ENCODE measurements around the gene GATA2. TPM values are rescaled to one million over a fixed set of nuclear protein-coding genes. Genes with fewer than 3 reads are reported as not detected.

The GATA2 gene
- total and polyA plus RNA-seq, 4 donors, result 0.99 to 5.2 (median 4.4) TPM

DNA sequence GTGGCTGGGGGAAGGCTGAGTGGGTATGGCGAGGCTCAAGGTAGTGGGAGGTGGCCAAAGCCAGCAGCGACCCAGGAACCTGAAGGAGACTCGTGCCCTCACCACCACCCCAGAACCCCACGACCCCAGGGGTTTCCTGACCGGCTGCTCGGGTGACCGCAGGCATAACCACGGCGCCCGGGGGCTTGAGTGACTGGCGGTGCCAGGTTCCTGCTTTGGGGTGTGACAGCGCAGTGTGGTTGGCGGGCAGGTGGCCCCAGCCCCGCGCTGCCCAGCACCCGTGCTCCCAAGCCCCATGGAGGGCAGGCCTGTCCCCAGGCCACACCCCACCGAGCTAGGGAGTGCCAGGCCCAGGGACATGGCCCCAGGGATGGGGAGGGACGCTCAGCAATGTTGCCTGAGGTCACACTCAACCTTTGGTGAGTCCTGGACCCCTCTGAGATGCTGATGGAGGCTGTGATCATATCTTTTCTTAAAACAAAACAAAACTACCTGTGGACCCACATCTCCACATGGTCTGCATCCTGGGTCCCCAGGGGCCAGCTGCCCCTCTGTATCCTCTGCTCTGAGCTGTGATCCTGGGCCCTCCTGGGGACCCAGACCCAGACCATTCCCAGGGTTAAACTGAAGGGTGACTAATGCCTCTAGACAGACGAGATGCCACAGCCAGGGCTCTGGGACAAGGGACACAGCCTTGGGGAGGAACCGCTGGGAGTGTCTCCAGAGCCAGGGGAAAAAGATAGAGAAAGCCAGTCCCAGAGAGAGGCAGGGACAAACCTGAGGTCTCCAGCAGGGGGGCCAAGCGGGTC lies 39.3 kb downstream of the GATA2 start:
- no peak overlapping the region for H3K4me3 ChIP-seq (ENCODE audit: low read depth, low read length)
- no peaks in the 10 kb centered on the region for H3K9me3 ChIP-seq (ENCODE audit: control insufficient read depth, insufficient read depth, low read length)
- peaks cover 2% of the 10 kb centered on the region for H3K27me3 ChIP-seq (ENCODE audit: control insufficient read depth, insufficient read depth, low read length)
- no peaks in the 10 kb centered on the region for H3K36me3 ChIP-seq (ENCODE audit: control insufficient read depth, insufficient read depth, low read length)
- DNase-seq (ENCODE audit: low read depth in 4 of 6, low spot score in 6 of 6), result no peak
- peaks cover 14% of the 10 kb centered on the region for H3K4me1 ChIP-seq (ENCODE audit: control insufficient read depth, insufficient read depth, low read length)
- 86% methylated on average over 18 of the region's 21 CpGs for WGBS (ENCODE audit: insufficient coverage)
- H3K27ac ChIP-seq (ENCODE audit: low read depth, low read length), result no peak overlapping the region

DNA sequence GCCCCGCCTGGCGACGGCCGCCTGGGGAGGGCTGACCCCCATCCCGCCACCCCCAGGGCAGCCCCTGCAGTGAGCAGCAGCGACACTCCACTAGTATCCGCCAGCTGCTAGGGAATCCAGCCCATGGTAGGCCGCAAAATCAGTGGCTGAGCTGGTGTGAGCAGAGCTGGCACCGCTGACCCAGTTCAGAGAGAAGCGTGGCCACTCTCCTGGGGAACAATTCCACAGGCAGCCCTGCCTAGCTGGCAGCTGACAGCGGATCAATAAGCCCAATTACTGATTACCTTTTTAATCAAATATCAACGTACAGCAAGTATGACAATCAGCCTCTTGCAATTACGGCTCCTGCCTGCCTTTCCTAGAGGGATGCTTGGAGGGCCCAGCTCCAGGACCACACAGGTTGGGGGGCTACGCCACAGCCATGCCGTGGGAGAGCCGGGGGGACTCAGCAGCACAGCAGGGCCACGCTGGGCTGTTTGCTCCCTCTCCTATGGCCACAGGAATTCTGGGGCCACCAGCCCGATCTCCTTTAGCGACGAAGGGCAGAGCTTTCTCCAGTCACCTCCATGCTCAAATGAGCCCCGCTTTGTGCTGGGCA lies 40.2 kb downstream of the GATA2 start:
- Histone ChIP-seq H3K4me1 (ENCODE audit: control insufficient read depth, insufficient read depth, low read length) (peaks cover 9% of the 10 kb centered on the region), H3K9me3 (ENCODE audit: control insufficient read depth, insufficient read depth, low read length) (no peaks in the 10 kb centered on the region), H3K36me3 (ENCODE audit: control insufficient read depth, insufficient read depth, low read length) (no peaks in the 10 kb centered on the region), H3K27me3 (ENCODE audit: control insufficient read depth, insufficient read depth, low read length) (peaks cover 2% of the 10 kb centered on the region), H3K4me3 (ENCODE audit: low read depth, low read length) (no peak overlapping the region), H3K27ac (ENCODE audit: low read depth, low read length) (no peak overlapping the region)
- WGBS (ENCODE audit: insufficient coverage), result 78% methylated on average over 21 of the region's 21 CpGs
- no peak for DNase-seq (ENCODE audit: low read depth in 4 of 6, low spot score in 6 of 6)

DNA sequence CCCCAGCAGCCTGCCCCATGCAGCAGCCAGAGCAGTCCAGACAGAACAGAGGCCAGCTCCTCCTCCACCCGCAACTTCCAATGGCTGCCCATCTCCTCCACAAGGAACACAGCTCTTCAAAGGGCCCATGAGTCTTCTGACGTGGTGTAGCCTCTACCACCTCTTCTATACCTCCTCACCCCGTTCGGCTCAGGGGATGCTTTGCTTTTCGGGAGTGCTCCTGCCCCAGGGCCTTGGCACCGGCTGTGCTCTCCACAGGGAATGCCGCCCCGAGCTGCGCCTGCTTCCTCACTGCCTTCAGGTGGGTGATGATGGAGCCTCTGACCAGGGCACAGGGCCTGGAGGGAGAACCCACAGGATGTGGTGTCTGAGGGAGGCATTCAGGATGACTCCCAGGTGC lies 40.9 kb downstream of the GATA2 start:
- peaks cover 2% of the 10 kb centered on the region for H3K27me3 ChIP-seq (ENCODE audit: control insufficient read depth, insufficient read depth, low read length)
- peaks cover 9% of the 10 kb centered on the region for H3K4me1 ChIP-seq (ENCODE audit: control insufficient read depth, insufficient read depth, low read length)
- no peak overlapping the region for H3K27ac ChIP-seq (ENCODE audit: low read depth, low read length)
- WGBS (ENCODE audit: insufficient coverage), result 97% methylated on average over 8 of the region's 9 CpGs
- H3K4me3 ChIP-seq (ENCODE audit: low read depth, low read length), result no peak overlapping the region
- no peaks in the 10 kb centered on the region for H3K9me3 ChIP-seq (ENCODE audit: control insufficient read depth, insufficient read depth, low read length)
- H3K36me3 ChIP-seq (ENCODE audit: control insufficient read depth, insufficient read depth, low read length), result no peaks in the 10 kb centered on the region
- no peak for DNase-seq (ENCODE audit: low read depth in 4 of 6, low spot score in 6 of 6)

DNA sequence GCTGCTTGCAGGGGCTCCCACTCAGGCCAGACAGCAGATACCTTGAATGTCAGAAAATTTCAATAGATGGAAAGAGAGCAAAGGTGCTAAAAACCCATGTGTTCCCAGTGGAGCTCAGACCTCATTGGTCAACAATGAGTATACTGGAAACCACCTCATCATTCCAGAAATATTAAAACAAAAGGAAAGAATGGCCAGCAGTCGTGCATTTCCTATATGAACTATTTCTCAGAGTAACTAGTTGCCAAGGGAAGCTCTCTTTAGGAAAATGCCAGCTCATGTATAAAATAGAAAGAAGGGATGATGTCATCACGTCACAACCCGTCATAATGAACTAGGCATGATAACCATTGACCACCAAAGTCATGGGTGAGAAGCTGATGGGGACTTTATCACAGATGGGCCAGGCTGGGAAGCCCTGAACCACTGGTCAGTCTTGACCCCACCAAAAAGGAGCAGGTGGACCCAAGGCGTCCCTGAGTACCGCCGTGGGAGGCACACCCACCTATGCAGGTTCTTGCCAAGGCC lies 43.8 kb downstream of the GATA2 start:
- no peaks in the 10 kb centered on the region for H3K27me3 ChIP-seq (ENCODE audit: control insufficient read depth, insufficient read depth, low read length)
- H3K4me3 ChIP-seq (ENCODE audit: low read depth, low read length), result no peak overlapping the region
- H3K4me1 ChIP-seq (ENCODE audit: control insufficient read depth, insufficient read depth, low read length), result no peaks in the 10 kb centered on the region
- 98% methylated on average over 3 of the region's 6 CpGs for WGBS (ENCODE audit: insufficient coverage)
- no peaks in the 10 kb centered on the region for H3K9me3 ChIP-seq (ENCODE audit: control insufficient read depth, insufficient read depth, low read length)
- no peak overlapping the region for H3K27ac ChIP-seq (ENCODE audit: low read depth, low read length)
- no peak for DNase-seq (ENCODE audit: low read depth in 4 of 6, low spot score in 6 of 6)
- no peaks in the 10 kb centered on the region for H3K36me3 ChIP-seq (ENCODE audit: control insufficient read depth, insufficient read depth, low read length)

DNA sequence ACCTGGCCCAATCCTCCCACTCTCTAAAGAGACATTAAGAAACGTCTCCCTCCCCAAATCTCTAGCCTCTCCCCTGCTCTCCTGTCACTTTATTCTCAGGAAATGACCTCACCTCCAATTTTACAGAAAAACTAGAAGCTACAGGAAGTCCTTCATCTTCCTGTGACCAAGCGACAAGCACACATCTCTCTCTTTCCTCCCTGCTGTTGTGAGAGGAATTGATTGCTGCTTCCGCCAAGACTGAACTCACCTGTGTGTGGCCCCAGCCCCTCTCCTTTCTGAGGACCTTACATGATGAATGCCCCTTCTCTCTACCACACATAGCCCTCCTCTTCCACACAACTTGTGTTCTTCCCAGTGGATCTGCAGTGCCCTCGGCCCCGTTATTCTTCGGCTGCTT lies 44.5 kb downstream of the GATA2 start:
- no peak overlapping the region for H3K27ac ChIP-seq (ENCODE audit: low read depth, low read length)
- H3K36me3 ChIP-seq (ENCODE audit: control insufficient read depth, insufficient read depth, low read length), result no peaks in the 10 kb centered on the region
- H3K4me3 ChIP-seq (ENCODE audit: low read depth, low read length), result no peak overlapping the region
- no peaks in the 10 kb centered on the region for H3K9me3 ChIP-seq (ENCODE audit: control insufficient read depth, insufficient read depth, low read length)
- H3K4me1 ChIP-seq (ENCODE audit: control insufficient read depth, insufficient read depth, low read length), result no peaks in the 10 kb centered on the region
- no peak for DNase-seq (ENCODE audit: low read depth in 4 of 6, low spot score in 6 of 6)
- no peaks in the 10 kb centered on the region for H3K27me3 ChIP-seq (ENCODE audit: control insufficient read depth, insufficient read depth, low read length)
- 79% methylated on average over 5 of the region's 6 CpGs for WGBS (ENCODE audit: insufficient coverage)

DNA sequence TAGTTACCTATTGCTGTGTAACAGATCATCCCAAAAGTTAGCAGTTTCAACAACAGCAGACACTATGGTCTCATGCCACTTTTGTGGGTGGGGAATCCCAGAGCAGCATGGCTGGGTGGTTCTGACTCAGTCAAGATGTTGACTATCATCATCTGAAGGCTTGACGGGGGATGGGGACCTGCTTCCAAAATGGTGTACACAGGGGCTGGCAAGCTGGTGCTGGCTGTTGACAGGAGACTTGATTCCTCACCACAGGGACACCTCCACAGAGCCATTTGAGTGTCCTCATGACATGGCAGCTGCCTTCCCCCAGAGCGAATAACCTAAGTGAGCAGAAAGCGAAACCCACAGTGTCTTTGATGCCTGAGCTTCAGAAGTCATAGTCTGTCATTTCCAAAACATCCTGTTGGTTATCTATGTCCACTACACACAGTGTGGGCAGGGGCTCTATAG lies 45.4 kb downstream of the GATA2 start:
- no peak for DNase-seq (ENCODE audit: low read depth in 4 of 6, low spot score in 6 of 6)
- 100% methylated on average over 3 of the region's 3 CpGs for WGBS (ENCODE audit: insufficient coverage)
- H3K4me3 ChIP-seq (ENCODE audit: low read depth, low read length), result no peak overlapping the region

DNA sequence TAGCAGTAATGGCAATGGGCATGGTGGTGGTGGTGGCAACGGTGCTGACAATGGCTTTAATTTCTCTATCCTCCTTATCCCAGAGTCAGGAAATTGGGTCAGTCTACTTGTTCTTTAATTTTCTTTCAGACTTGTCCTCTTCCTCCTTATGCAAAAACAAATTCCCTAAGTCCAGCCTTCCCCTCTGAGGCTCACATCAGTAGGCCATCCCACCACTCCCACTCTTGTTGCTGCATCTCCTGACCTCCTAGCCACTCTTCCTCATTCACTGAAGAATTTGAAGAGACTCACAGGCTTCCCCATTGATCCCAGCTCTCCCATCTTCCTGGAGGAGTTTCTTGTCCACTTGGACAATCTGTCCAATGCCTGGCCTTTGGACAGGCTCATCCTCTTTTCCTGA lies 46.2 kb downstream of the GATA2 start:
- DNase-seq (ENCODE audit: low read depth in 4 of 6, low spot score in 6 of 6), result no peak
- Histone ChIP-seq H3K9me3 (ENCODE audit: control insufficient read depth, insufficient read depth, low read length) (no peaks in the 10 kb centered on the region), H3K27ac (ENCODE audit: low read depth, low read length) (no peak overlapping the region), H3K27me3 (ENCODE audit: control insufficient read depth, insufficient read depth, low read length) (no peaks in the 10 kb centered on the region), H3K4me1 (ENCODE audit: control insufficient read depth, insufficient read depth, low read length) (no peaks in the 10 kb centered on the region), H3K36me3 (ENCODE audit: control insufficient read depth, insufficient read depth, low read length) (no peaks in the 10 kb centered on the region), H3K4me3 (ENCODE audit: low read depth, low read length) (no peak overlapping the region)
- no CpG with 5 or more reads among the region's 1 CpG for WGBS (ENCODE audit: insufficient coverage)

More for the DNA sequence above, 45.4 kb downstream of the GATA2 start:
- Histone ChIP-seq H3K27ac (ENCODE audit: low read depth, low read length) (no peak overlapping the region), H3K4me1 (ENCODE audit: control insufficient read depth, insufficient read depth, low read length) (no peaks in the 10 kb centered on the region), H3K27me3 (ENCODE audit: control insufficient read depth, insufficient read depth, low read length) (no peaks in the 10 kb centered on the region), H3K9me3 (ENCODE audit: control insufficient read depth, insufficient read depth, low read length) (no peaks in the 10 kb centered on the region), H3K36me3 (ENCODE audit: control insufficient read depth, insufficient read depth, low read length) (no peaks in the 10 kb centered on the region)

DNA sequence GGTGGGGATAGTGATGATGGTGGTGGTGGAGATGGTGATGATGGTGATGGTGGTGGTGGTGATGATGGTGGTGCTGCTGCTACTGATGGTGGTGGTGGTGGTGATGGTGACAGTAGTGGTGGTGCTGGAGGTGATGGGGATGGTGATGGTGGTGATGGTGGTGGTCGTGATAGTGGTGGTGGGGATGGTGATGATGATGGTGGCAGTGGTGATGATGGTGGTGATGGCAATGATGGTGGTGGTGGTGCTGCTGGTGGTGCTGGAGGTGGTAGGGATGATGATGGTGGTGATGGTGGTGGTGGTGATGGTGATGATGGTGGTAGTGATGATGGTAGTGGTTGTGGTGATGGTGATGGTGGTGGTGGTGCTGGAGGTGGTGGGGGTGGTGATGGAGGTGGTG lies 47.6 kb downstream of the GATA2 start:
- H3K27me3 ChIP-seq (ENCODE audit: control insufficient read depth, insufficient read depth, low read length), result no peaks in the 10 kb centered on the region
- H3K9me3 ChIP-seq (ENCODE audit: control insufficient read depth, insufficient read depth, low read length), result no peaks in the 10 kb centered on the region
- H3K4me1 ChIP-seq (ENCODE audit: control insufficient read depth, insufficient read depth, low read length), result no peaks in the 10 kb centered on the region
- DNase-seq (ENCODE audit: low read depth in 4 of 6, low spot score in 6 of 6), result no peak
- no peak overlapping the region for H3K27ac ChIP-seq (ENCODE audit: low read depth, low read length)
- 85% methylated on average over 1 of the region's 1 CpG for WGBS (ENCODE audit: insufficient coverage)
- H3K36me3 ChIP-seq (ENCODE audit: control insufficient read depth, insufficient read depth, low read length), result no peaks in the 10 kb centered on the region
- no peak overlapping the region for H3K4me3 ChIP-seq (ENCODE audit: low read depth, low read length)

DNA sequence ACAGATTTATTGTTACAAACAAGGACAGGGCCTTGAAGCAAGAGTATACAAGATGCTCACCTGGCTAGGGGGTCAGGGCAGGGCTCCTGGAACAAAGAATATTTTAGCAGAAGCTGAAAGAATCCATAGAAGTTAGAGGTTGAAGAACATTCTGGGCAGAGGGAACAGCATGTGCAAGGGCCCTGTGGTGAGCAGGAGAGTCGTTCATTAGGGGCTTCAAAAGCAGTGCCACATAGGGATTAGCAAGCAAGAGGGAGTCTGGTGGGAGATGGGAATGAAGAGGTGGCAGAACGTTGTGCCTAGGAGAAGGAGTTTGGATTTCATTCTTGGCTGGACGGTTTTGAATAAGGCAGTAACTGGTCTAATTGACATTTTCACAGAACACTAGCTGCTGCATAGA lies 49.2 kb downstream of the GATA2 start:
- no peaks in the 10 kb centered on the region for H3K9me3 ChIP-seq (ENCODE audit: control insufficient read depth, insufficient read depth, low read length)
- WGBS (ENCODE audit: insufficient coverage), result 58% methylated on average over 3 of the region's 3 CpGs
- no peak for DNase-seq (ENCODE audit: low read depth in 4 of 6, low spot score in 6 of 6)

DNA sequence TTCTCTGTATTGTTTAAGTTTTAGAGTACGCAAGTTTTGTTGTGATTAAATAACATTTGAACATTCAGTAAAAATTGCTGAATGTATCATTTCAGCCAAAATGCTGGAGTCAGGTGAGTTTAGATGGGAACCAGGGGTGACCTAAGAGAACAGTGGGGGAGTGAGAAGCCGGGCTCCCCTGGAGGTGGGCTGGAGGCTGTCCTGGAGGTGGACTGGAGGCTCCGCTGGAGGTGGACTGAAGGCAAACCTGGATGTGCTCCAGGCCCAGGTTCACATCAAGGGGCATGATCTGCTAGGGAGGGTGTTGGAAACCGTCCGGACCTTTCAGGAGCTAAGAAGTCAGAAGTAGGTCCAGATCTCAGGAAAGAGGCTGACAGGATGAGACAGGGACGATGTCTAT lies 50.1 kb downstream of the GATA2 start:
- Histone ChIP-seq H3K9me3 (ENCODE audit: control insufficient read depth, insufficient read depth, low read length) (no peaks in the 10 kb centered on the region), H3K36me3 (ENCODE audit: control insufficient read depth, insufficient read depth, low read length) (no peaks in the 10 kb centered on the region), H3K27ac (ENCODE audit: low read depth, low read length) (no peak overlapping the region), H3K4me3 (ENCODE audit: low read depth, low read length) (no peak overlapping the region), H3K27me3 (ENCODE audit: control insufficient read depth, insufficient read depth, low read length) (no peaks in the 10 kb centered on the region), H3K4me1 (ENCODE audit: control insufficient read depth, insufficient read depth, low read length) (no peaks in the 10 kb centered on the region)
- DNase-seq (ENCODE audit: low read depth in 4 of 6, low spot score in 6 of 6), result no peak
- whole genome bisulfite sequencing (ENCODE audit: insufficient coverage), result 86% methylated on average over 5 of the region's 6 CpGs

More for the DNA sequence above, 49.2 kb downstream of the GATA2 start:
- no peak overlapping the region for H3K4me3 ChIP-seq (ENCODE audit: low read depth, low read length)
- H3K36me3 ChIP-seq (ENCODE audit: control insufficient read depth, insufficient read depth, low read length), result no peaks in the 10 kb centered on the region
- no peaks in the 10 kb centered on the region for H3K4me1 ChIP-seq (ENCODE audit: control insufficient read depth, insufficient read depth, low read length)
- no peak overlapping the region for H3K27ac ChIP-seq (ENCODE audit: low read depth, low read length)
- no peaks in the 10 kb centered on the region for H3K27me3 ChIP-seq (ENCODE audit: control insufficient read depth, insufficient read depth, low read length)

Data from spinal cord (tissue), 10 donors.